CD14-positive monocyte (primary cell): Measurements from ENCODE around the gene COL6A1. TPM values are rescaled to one million over a fixed set of nuclear protein-coding genes. Genes with fewer than 3 reads are reported as not detected.

Experiments
- DNase-seq, 3 donors: peaks; one replicate each; pipeline ENCODE4 v3.0.0-alpha.2; 2011 to 2022
- H2AFZ ChIP-seq: 2 replicates; pipeline ENCODE4 v1.6.0; 2012; ENCODE audit warnings: mild to moderate bottlenecking, low read depth, low read length, inconsistent platforms; ENCODE audit not compliant: insufficient read depth, poor library complexity, severe bottlenecking
- H3K27ac ChIP-seq, 2 donors: 1 replicate in 1 of 2; 2 replicates in 1 of 2; pipeline ENCODE4 v1.5.1; 2012 to 2013; ENCODE audit warnings: low read length in 2 of 2, control low read depth in 1 of 2, inconsistent platforms in 1 of 2, low read depth in 1 of 2, mild to moderate bottlenecking in 1 of 2
- H3K27me3 ChIP-seq, 2 donors: one replicate each; pipeline versions ENCODE4 v1.6.0 to v1.6.1; 2011 to 2013; ENCODE audit warnings: low read length in 2 of 2; ENCODE audit not compliant: control insufficient read depth in 2 of 2, insufficient read depth in 2 of 2
- H3K36me3 ChIP-seq, 2 donors: replicated peaks in 1 of 2; 1 replicate in 1 of 2; 2 replicates in 1 of 2; pipeline versions ENCODE4 v1.5.1 to v1.6.1; 2012 to 2013; ENCODE audit warnings: low read length in 2 of 2, control low read depth in 1 of 2, inconsistent platforms in 1 of 2, mild to moderate bottlenecking in 1 of 2; ENCODE audit not compliant: insufficient read depth in 2 of 2, control insufficient read depth in 1 of 2
- H3K4me1 ChIP-seq, 2 donors: 1 replicate in 1 of 2; 2 replicates in 1 of 2; pipeline versions ENCODE4 v1.5.1 to v1.6.1; 2012 to 2013; ENCODE audit warnings: low read length in 2 of 2, control low read depth in 1 of 2, inconsistent platforms in 1 of 2, mild to moderate bottlenecking in 1 of 2, moderate library complexity in 1 of 2; ENCODE audit not compliant: insufficient read depth in 2 of 2, control insufficient read depth in 1 of 2
- H3K4me2 ChIP-seq: replicated peaks from 2 replicates; pipeline ENCODE3; 2012; ENCODE audit warnings: low read length, moderate library complexity, mild to moderate bottlenecking; ENCODE audit not compliant: poor library complexity, severe bottlenecking; ENCODE audit errors: extremely low read depth
- H3K4me3 ChIP-seq, 3 experiments: fragments of 200-600 bp in 1 of 3; sonication (generic) in 1 of 3; replicated peaks in 1 of 3; 1 replicate in 2 of 3; 2 replicates in 1 of 3; pipeline ENCODE4 v1.5.1; 2011 to 2013; ENCODE audit warnings: low read length in 3 of 3, mild to moderate bottlenecking in 3 of 3, control low read depth in 2 of 3, low read depth in 2 of 3, inconsistent platforms in 1 of 3, moderate library complexity in 1 of 3
- H3K79me2 ChIP-seq: 2 replicates; pipeline ENCODE4 v1.6.0; 2012; ENCODE audit warnings: mild to moderate bottlenecking, control low read depth, inconsistent platforms, low read length, moderate library complexity; ENCODE audit not compliant: insufficient read depth
- H3K9ac ChIP-seq: 2 replicates; pipeline ENCODE4 v1.6.0; 2017; ENCODE audit warnings: low read length, mild to moderate bottlenecking; ENCODE audit not compliant: insufficient read depth, poor library complexity, severe bottlenecking
- H3K9me3 ChIP-seq, 2 donors: replicated peaks in 1 of 2; 1 replicate in 1 of 2; 2 replicates in 1 of 2; pipeline versions ENCODE4 v1.5.1 to v1.6.1; 2012 to 2013; ENCODE audit warnings: low read length in 2 of 2, control low read depth in 1 of 2; ENCODE audit not compliant: control insufficient read depth in 1 of 2, insufficient read depth in 1 of 2
- H4K20me1 ChIP-seq: 2 replicates; pipeline ENCODE4 v1.6.0; 2012; ENCODE audit warnings: mild to moderate bottlenecking, low read length, control low read depth, moderate library complexity; ENCODE audit not compliant: insufficient read depth
- H3K27ac Mint-ChIP-seq, 7 donors: one replicate each; pipeline ENCODE4 v1.8.0; 2020; ENCODE audit warnings: mild to moderate bottlenecking in 7 of 7, mixed read lengths in 7 of 7, moderate library complexity in 6 of 7, inconsistent platforms in 2 of 7
- H3K27me3 Mint-ChIP-seq, 3 donors: one replicate each; pipeline ENCODE4 v1.8.0; 2021 to 2022; ENCODE audit warnings: low read depth in 3 of 3, mild to moderate bottlenecking in 3 of 3, mixed read lengths in 3 of 3, moderate library complexity in 3 of 3, inconsistent platforms in 1 of 3
- H3K36me3 Mint-ChIP-seq, 2 donors: one replicate each; pipeline ENCODE4 v1.8.0; 2020; ENCODE audit warnings: mixed read lengths in 2 of 2, inconsistent platforms in 1 of 2, mild to moderate bottlenecking in 1 of 2
- H3K4me1 Mint-ChIP-seq: one replicate; pipeline ENCODE4 v1.8.0; 2020; ENCODE audit warnings: mild to moderate bottlenecking, mixed read lengths
- H3K4me3 Mint-ChIP-seq, 2 donors: one replicate each; pipeline ENCODE4 v1.8.0; 2020; ENCODE audit warnings: mild to moderate bottlenecking in 2 of 2, mixed read lengths in 2 of 2, moderate library complexity in 1 of 2
- H3K9me3 Mint-ChIP-seq, 7 donors: one replicate each; pipeline ENCODE4 v1.8.0; 2020 to 2022; ENCODE audit warnings: mixed read lengths in 7 of 7, mild to moderate bottlenecking in 6 of 7, moderate library complexity in 6 of 7, inconsistent platforms in 2 of 7
- CTCF ChIP-seq: fragments of 200-600 bp; IDR thresholded peaks from one replicate; pipeline ENCODE4 v1.8.0; 2022; ENCODE audit warnings: antibody characterized with exemption, mild to moderate bottlenecking
- WGBS: methylation state at CpG from one replicate; pipeline ENCODE4 v1.1.5; 2013; ENCODE audit warnings: missing lambda C conversion rate; ENCODE audit not compliant: insufficient coverage; 5-methylcytosine and 5-hydroxymethylcytosine counted together
- intact Hi-C, 2 donors: fragments of 100-400 bp; cut with micrococcal nuclease; formaldehyde crosslinking; loops; one replicate each; pipeline versions ENCODE4 v1.15.0 to v1.15.1; 2023
- polyA plus RNA-seq, 3 donors: library from polyadenylated mRNA; depleted of rRNA in 1 of 3; unstranded in 2 of 3; stranded (reverse) in 1 of 3; fragments of 300-500 nt in 2 of 3; fragments of >200 nt in 1 of 3; fragmentation: Illumina TruSeq in 2 of 3; gene quantifications; 1 replicate in 2 of 3; 2 replicates in 1 of 3; pipeline ENCODE4 v1.2.3, GENCODE V29; 2012 to 2021

COL6A1 gene
- polyA plus RNA-seq, 3 donors: 0.08 to 0.11 (median 0.10) TPM

GRCh38 chr21:45982092-45982757 is 655 bp downstream of the COL6A1 start:
- peaks cover 0 to 7% of the 10 kb centered on the region in 2 donors for H3K9me3 ChIP-seq
- 13% methylated on average over 37 of the region's 45 CpGs for WGBS
- H3K4me3 ChIP-seq: peak overlapping the region in 2 of 3 experiments; percentile 11 to 63
- Mint-ChIP-seq H3K4me1 (peaks cover 4% of the 10 kb centered on the region), H3K27ac (no peak overlapping the region), H3K9me3 (peaks cover 0 to 4% (median 0%) of the 10 kb centered on the region in 7 donors), H3K27me3 (peaks cover 21 to 40% (median 29%) of the 10 kb centered on the region in 3 donors), H3K36me3 (no peaks in the 10 kb centered on the region), H3K4me3 (peak overlapping the region in 1 of 2 donors; percentile 71)
- no peaks in the 10 kb centered on the region for H3K36me3 ChIP-seq
- intact Hi-C loops: no loop called here
- TF ChIP-seq CTCF: no peak
- peak overlapping the region; percentile 64 for H3K4me2 ChIP-seq
- H4K20me1 ChIP-seq: no peaks in the 10 kb centered on the region
- DNase-seq: no peak
- H2AFZ ChIP-seq: peak overlapping the region; percentile 65
- no peak overlapping the region for H3K9ac ChIP-seq
- H3K79me2 ChIP-seq: no peaks in the 10 kb centered on the region
- peaks cover 13% of the 10 kb centered on the region in 2 donors for H3K4me1 ChIP-seq
- H3K27ac ChIP-seq: no peak overlapping the region
- H3K27me3 ChIP-seq: peaks cover 13 to 56% of the 10 kb centered on the region in 2 donors

GRCh38 chr21:45982758-45983648 is 1.4 kb downstream of the COL6A1 start:
- no peaks in the 10 kb centered on the region for H4K20me1 ChIP-seq
- H3K4me3 ChIP-seq: no peak overlapping the region
- peaks cover 0 to 7% of the 10 kb centered on the region in 2 donors for H3K9me3 ChIP-seq
- Mint-ChIP-seq H3K4me3 (peak overlapping the region in 1 of 2 donors; percentile 71), H3K4me1 (peaks cover 4% of the 10 kb centered on the region), H3K36me3 (no peaks in the 10 kb centered on the region), H3K27ac (no peak overlapping the region), H3K27me3 (peaks cover 21 to 33% (median 25%) of the 10 kb centered on the region in 3 donors), H3K9me3 (peaks cover 0 to 4% (median 0%) of the 10 kb centered on the region in 7 donors)
- intact Hi-C loops: no loop called here
- H3K4me1 ChIP-seq: peaks cover 13% of the 10 kb centered on the region in 2 donors
- WGBS: 70% methylated on average over 33 of the region's 45 CpGs
- no peak overlapping the region for H3K4me2 ChIP-seq
- no peak overlapping the region for H2AFZ ChIP-seq
- no peaks in the 10 kb centered on the region for H3K79me2 ChIP-seq
- H3K27ac ChIP-seq: no peak overlapping the region
- no peak overlapping the region for H3K9ac ChIP-seq
- no peak for TF ChIP-seq CTCF
- H3K36me3 ChIP-seq: no peaks in the 10 kb centered on the region
- H3K27me3 ChIP-seq: peaks cover 13 to 52% of the 10 kb centered on the region in 2 donors
- no peak for DNase-seq
